ENCODE results near the gene BDP1.
"Not testable (repeated sequence)": the region's sequence is repeated elsewhere in the genome, so short reads cannot be mapped to it uniquely, and the experiment has no call there.

Gene BDP1

GRCh38 chr5:71455427-71456361 is at the start of gene BDP1:
BDP1 (plus strand) TSS chr5:71455651; CDS start chr5:71455878, 227 bp downstream.
- DNase-seq = peak; percentile 90

DNA sequence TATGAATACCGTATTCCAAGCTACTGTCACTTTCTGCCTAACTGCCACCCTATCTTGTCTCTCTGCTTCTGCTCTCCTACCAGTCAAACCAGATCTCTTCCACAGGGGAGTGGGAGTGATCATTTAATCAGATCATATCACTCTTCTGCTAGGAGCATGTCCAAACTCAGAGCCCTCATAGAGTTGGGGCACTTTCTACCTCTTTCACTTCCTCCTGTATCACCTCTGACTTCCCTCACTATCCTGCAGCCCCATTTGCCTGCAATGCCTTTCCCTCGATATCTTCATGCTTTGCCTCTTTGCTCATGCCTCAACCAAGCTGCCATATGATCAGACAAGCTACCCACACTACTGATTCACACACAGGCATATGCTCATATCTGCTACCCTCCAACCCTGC is 45.4 kb upstream of the BDP1 start:
- DNase-seq = not testable (repeated sequence)

- DNase-seq = not testable (repeated sequence)
Observed at GRCh38 chr5:71415626-71416025, 39.8 kb upstream of the BDP1 start.

- DNase-seq = not testable (repeated sequence)
Observed at GRCh38 chr5:71418026-71418425, 37.4 kb upstream of the BDP1 start.

- not testable (repeated sequence) for DNase-seq
Observed at GRCh38 chr5:71421278-71421677, 34.2 kb upstream of the BDP1 start.

- DNase-seq = not testable (repeated sequence)
Observed at GRCh38 chr5:71423896-71424295, 31.6 kb upstream of the BDP1 start.

- DNase-seq = not testable (repeated sequence)
Observed at GRCh38 chr5:71426686-71427474, 28.6 kb upstream of the BDP1 start.

- not testable (repeated sequence) for DNase-seq
Observed at GRCh38 chr5:71432410-71432809, 23.0 kb upstream of the BDP1 start.

DNA sequence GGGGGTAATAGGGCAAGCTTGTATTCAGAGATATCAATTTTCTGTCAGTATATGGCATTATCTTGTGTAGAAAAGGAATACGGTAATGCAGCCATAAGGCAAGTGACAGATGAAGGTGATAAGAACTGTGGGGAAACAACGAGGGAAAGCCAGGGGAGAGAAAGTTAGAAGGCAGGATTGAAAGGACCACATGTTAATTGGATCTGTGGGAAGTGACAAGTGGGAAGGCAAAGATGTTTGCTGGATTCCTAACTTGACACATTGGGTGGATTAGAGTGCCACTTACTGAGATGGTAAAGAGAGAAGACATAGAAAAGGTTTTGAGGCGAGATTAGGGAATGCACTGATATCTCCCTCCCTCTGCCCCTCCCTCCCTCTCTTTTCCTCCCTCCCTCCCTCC is 20.6 kb upstream of the BDP1 start:
- DNase-seq = not testable (repeated sequence)

- not testable (repeated sequence) for DNase-seq
Observed at GRCh38 chr5:71441564-71441963, 13.9 kb upstream of the BDP1 start.

DNA sequence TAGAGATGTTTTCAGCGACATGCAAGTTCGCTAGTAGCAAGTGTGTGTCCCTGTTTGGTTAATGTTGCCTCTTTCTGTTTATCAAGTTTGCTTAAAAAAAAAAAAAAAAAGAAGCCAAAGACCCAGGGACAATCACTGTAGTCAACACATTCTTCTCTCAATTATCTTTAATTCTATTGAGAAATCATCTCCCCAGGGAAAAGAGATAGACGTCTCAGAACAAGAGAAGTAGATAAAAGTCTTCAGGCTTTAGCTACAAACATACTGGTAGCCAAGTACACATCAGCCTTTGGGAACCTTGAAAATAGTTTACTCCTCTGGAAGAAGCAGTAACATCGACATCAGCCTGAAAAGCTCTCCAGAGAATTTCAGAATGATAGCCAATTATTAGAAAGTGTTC is 11.6 kb upstream of the BDP1 start:
- not testable (repeated sequence) for DNase-seq

GRCh38 chr5:71445015-71445414 is 10.4 kb upstream of the BDP1 start:
- not testable (repeated sequence) for DNase-seq

- DNase-seq = not testable (repeated sequence)
Observed at GRCh38 chr5:71445523-71446152, 9.8 kb upstream of the BDP1 start.

DNA sequence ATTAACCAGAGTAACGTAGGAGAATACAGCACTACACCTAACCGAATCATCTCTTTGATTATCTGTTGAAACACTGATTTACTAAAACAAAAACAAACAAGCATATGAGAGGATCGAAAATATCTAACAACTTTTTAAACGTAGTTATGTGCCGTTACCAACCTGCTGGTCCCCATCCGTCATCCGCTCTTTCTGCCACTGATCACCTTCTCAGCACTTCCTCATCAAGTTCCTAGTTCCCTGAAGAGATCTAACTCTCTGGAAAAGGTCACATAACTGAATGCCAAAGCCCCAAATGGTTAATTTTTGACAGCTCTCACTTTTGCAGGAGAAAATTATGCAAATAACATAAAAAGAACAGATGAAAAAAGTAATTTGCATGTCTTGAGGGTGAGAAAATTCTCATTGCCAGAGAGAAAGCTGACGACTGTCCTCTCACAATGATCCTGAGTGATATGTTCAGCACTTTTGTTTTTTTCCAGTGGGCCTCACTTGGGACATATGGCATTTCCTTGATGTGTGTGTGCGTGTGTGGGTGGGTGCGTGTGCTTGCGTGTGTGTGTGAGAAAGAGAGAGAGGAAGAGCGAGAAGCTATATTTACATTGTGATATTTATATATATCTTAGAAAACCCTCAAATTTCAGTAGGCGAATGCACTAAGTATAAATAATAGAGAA is 8.8 kb upstream of the BDP1 start:
- DNase-seq = not testable (repeated sequence)

GRCh38 chr5:71447218-71447808 is 8.1 kb upstream of the BDP1 start:
- peak; percentile 14 for DNase-seq

DNA sequence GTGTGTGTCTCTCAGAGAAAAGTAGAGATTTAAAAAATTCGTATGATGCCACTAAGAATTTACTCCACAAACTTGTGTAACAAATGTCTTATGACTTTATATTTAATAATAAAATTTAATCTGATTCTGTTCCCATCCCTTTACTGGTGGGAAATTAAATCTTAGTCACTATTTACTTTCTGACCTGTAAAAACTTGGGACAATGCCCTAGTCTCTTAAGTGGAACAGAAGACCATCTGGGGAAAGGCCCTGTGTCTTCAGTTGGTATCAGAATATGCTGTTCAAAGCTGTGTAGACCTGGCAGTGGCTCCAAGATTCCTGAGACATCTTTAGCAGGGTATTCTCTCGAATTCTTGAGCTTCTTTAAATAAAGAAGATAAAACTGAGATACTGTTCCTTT is 2.6 kb upstream of the BDP1 start:
- no peak for DNase-seq

DNA sequence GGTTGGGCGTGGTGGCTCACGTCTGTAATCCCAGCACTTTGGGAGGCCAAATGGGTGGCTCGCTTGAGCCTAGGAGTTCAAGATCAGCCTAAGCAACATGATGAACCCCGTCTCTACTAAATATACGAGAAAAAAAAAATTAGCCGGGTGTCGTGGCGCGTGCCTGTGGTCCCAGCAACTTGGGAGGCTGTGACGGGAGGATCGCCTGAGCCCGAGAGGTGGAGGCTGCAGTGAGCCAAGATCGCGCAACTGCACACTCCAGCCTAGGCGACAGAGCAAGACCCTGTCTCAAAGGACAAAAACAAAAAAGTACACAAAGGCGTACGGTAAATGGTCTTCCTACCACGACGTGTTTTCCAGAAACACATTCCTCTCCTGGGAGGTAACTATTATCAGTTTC is 538 bp upstream of the BDP1 start:
- no peak for DNase-seq

GRCh38 chr5:71456362-71456743 is 902 bp downstream of the BDP1 start:
- no peak for DNase-seq

DNA sequence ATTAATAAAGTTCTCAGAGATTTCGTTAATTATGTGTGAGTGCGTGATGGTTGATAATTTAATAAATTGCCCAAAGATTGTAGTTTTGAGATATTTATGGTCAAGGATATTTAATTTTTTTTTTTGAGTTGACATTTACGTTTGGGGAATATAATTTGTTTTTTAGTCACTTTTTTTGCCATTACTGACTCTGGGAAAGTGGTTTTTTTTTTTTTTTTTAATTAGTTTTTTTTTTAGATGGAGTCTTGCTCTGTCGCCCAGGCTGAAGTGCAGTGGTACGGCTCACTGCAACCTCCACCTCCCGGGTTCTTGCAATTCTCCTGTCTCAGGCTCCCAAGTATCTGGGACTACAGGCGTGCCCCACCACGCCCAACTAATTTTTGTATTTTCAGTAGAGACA is 1.7 kb downstream of the BDP1 start:
- no peak for DNase-seq

DNA sequence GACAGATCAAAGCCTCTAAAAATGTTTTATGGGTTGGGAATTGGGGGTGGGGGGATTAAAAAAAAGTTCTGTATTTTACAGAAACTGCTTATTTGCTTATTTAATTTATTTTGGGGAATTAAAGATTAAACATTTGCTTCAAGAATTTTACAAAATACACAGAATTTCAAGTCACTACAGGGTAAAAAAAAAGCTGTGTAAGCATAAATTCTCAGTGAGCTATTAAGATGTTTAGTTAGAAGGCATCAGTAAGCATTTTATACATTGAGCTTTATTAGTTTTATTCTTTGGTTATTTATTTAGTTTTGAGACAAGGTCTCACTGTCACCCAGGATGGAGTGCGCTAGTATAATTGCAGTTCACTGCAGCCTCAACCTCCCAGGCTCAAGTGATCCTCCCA is 5.2 kb downstream of the BDP1 start:
- DNase-seq = no peak

DNA sequence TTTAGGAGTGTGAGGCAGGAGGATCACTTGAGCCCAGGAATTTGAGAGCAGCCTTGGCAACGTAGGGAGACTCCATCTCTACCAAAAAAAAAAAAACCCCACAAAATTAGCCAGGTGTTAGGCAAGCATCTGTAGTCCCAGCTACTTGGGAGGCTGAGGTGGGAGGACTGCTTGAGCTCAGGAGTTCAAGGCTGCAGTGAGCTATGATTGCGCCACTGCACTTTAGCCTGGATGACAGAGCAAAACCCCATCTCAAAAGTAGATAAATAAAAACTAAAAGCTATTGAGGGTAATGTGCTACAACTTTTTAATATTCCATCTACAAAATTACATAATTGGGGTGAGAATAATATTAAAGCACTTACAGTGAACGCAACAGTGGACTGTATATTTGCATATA is 5.9 kb downstream of the BDP1 start:
- no peak for DNase-seq

GRCh38 chr5:71471193-71471592 is 15.7 kb downstream of the BDP1 start:
- peak; percentile 69 for DNase-seq
